GM19395 (cell line): ENCODE measurements around the gene CHST15.

Experiments
- ATAC-seq: cut with Tn5 transposase; IDR thresholded peaks from one replicate; pipeline ENCODE4 v1.9.1; 2021; ENCODE audit warnings: mild to moderate bottlenecking, moderate library complexity; ENCODE audit not compliant: unreplicated experiment

CHST15 gene

GRCh38 chr10:124083047-124083739, 10.2 kb downstream of the CHST15 start:
- no peak for ATAC-seq

- no peak for ATAC-seq
These were observed 10.8 kb downstream of the CHST15 start for GRCh38 chr10:124082555-124082954.

GRCh38 chr10:124081547-124082140, 11.8 kb downstream of the CHST15 start:
- ATAC-seq = no peak

- ATAC-seq = no peak
These were observed 13.5 kb downstream of the CHST15 start for GRCh38 chr10:124079864-124080263.

- no peak for ATAC-seq
These were observed 14.7 kb downstream of the CHST15 start for GRCh38 chr10:124078714-124079113.

- no peak for ATAC-seq
These were observed 15.4 kb downstream of the CHST15 start for GRCh38 chr10:124078028-124078427.

- ATAC-seq = no peak
These were observed 16.0 kb downstream of the CHST15 start for GRCh38 chr10:124077208-124077993.

- no peak for ATAC-seq
These were observed 17.2 kb downstream of the CHST15 start for GRCh38 chr10:124076148-124076733.

- ATAC-seq = no peak
These were observed 18.0 kb downstream of the CHST15 start for GRCh38 chr10:124075231-124075955.

GRCh38 chr10:124074501-124075109, 18.8 kb downstream of the CHST15 start:
- ATAC-seq = no peak

GRCh38 chr10:124073978-124074377, 19.4 kb downstream of the CHST15 start:
- no peak for ATAC-seq

GRCh38 chr10:124072541-124072940, 20.9 kb downstream of the CHST15 start:
- no peak for ATAC-seq

- no peak for ATAC-seq
These were observed 21.3 kb downstream of the CHST15 start for GRCh38 chr10:124072106-124072505.

GRCh38 chr10:124071141-124071540, 22.3 kb downstream of the CHST15 start:
- no peak for ATAC-seq

- ATAC-seq = no peak
These were observed 22.7 kb downstream of the CHST15 start for GRCh38 chr10:124070666-124071065.

- no peak for ATAC-seq
These were observed 23.8 kb downstream of the CHST15 start for GRCh38 chr10:124069341-124070264.

GRCh38 chr10:124068929-124069328, 24.5 kb downstream of the CHST15 start:
- no peak for ATAC-seq

- no peak for ATAC-seq
These were observed 25.5 kb downstream of the CHST15 start for GRCh38 chr10:124067825-124068400.
